PFSK-1 (cell line): ENCODE results near the gene FANCC.

Experiments used
- FOXP2 ChIP-seq: optimal IDR thresholded peaks from 2 replicates; pipeline ENCODE3; 2011; ENCODE audit warnings: borderline replicate concordance, control low read depth, inconsistent platforms; ENCODE audit not compliant: insufficient read depth; ENCODE audit errors: extremely low read length, extremely low read depth
- POLR2AphosphoS5 ChIP-seq: IDR thresholded peaks from 2 replicates; pipeline ENCODE4 v1.6.1; 2012; ENCODE audit warnings: low read depth, mild to moderate bottlenecking, control low read depth, low read length, moderate library complexity
- SIN3A ChIP-seq: IDR thresholded peaks from 2 replicates; pipeline ENCODE4 v1.6.1; 2012; ENCODE audit warnings: mild to moderate bottlenecking, low read length, moderate library complexity, borderline replicate concordance; ENCODE audit not compliant: insufficient read depth
- TAF1 ChIP-seq: IDR thresholded peaks from 2 replicates; pipeline ENCODE4 v1.6.1; 2012; ENCODE audit warnings: low read length, control low read depth, borderline replicate concordance; ENCODE audit not compliant: insufficient read depth
- TF ChIP-seq, protein P1 (sequence below), 2 experiments: IDR thresholded peaks; 2 replicates each; pipeline versions ENCODE4 v1.6.1 to v1.8.0; 2011 to 2012; ENCODE audit warnings: low read depth in 2 of 2, low read length in 2 of 2, control low read depth in 1 of 2, inconsistent platforms in 1 of 2, mild to moderate bottlenecking in 1 of 2, moderate library complexity in 1 of 2; ENCODE audit not compliant: insufficient read depth in 1 of 2

Gene FANCC

GRCh38 chr9:95116808-95117204, 200.7 kb downstream of the FANCC start:
- TF ChIP-seq POLR2AphosphoS5: no peak

DNA sequence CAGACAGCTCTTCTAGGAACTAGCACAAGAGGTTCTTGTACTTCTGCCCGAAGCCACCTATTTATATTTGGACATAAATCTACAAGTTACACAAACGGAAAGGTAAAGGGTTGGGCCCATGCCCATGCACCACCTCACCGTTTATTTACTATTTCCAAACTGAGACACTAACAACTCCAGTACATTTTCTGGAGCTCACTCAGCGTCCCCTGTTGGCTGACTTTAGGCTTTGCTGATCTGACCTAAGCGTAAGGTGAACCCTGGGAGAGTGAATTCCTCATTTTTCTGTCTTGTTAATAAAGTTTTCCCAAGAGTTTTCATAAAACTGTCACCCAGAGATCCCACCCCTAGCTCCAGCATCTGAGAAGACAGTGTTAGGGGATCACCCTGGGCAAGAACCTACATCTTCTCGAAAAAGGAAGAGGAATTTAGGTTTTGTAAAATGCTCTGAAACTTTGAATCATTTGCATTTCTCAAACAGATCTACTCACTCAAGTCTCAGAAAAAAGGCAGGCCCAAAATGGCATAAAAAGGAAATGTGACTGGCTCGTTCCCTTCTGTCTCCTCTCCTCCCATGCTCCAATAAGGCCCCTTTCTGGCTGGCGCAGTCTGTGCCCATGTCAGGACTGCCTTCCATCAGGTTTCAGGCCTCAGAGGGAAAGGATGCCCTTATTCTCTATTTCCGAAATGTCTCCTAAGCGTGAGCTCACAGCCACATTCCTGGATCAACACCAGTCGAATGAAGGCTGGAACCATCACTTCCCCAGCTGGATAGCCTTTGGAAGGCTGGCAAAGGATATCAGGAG, 201.3 kb downstream of the FANCC start:
- no peak for TF ChIP-seq POLR2AphosphoS5
- TF ChIP-seq, protein P1, sequence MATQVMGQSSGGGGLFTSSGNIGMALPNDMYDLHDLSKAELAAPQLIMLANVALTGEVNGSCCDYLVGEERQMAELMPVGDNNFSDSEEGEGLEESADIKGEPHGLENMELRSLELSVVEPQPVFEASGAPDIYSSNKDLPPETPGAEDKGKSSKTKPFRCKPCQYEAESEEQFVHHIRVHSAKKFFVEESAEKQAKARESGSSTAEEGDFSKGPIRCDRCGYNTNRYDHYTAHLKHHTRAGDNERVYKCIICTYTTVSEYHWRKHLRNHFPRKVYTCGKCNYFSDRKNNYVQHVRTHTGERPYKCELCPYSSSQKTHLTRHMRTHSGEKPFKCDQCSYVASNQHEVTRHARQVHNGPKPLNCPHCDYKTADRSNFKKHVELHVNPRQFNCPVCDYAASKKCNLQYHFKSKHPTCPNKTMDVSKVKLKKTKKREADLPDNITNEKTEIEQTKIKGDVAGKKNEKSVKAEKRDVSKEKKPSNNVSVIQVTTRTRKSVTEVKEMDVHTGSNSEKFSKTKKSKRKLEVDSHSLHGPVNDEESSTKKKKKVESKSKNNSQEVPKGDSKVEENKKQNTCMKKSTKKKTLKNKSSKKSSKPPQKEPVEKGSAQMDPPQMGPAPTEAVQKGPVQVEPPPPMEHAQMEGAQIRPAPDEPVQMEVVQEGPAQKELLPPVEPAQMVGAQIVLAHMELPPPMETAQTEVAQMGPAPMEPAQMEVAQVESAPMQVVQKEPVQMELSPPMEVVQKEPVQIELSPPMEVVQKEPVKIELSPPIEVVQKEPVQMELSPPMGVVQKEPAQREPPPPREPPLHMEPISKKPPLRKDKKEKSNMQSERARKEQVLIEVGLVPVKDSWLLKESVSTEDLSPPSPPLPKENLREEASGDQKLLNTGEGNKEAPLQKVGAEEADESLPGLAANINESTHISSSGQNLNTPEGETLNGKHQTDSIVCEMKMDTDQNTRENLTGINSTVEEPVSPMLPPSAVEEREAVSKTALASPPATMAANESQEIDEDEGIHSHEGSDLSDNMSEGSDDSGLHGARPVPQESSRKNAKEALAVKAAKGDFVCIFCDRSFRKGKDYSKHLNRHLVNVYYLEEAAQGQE (IDR thresholded peaks at IDR 0.05; ENCODE audit: insufficient read depth in 1 of 2, low read depth in 2 of 2, low read length in 2 of 2): no peak
- no peak for TF ChIP-seq TAF1
- no peak for TF ChIP-seq SIN3A
- no peak for TF ChIP-seq FOXP2

DNA sequence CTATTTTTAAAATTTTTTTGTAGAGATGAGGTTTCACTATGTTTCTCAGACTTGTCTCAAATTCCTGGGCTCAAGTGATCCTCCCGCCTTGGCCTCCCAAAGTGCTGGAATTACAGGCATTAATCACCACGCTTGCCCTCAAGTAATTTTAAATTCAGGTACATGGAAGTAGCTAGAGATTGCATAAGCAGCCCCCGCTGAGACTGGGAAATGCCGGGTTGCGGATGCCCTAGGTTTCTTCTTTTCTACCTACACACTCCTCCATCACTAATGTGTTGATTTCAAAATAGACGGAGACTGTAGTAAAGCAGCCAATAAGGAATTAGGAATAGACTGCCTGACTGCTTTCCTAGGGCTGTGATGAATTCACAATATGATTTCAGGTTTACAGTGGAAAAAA, 202.4 kb downstream of the FANCC start:
- TF ChIP-seq, protein P1 (IDR thresholded peaks at IDR 0.05; ENCODE audit: insufficient read depth in 1 of 2, low read depth in 2 of 2, low read length in 2 of 2): no peak
- TF ChIP-seq FOXP2: no peak
- TF ChIP-seq SIN3A: no peak
- no peak for TF ChIP-seq TAF1
- no peak for TF ChIP-seq POLR2AphosphoS5

- TF ChIP-seq POLR2AphosphoS5: no peak
- TF ChIP-seq TAF1: no peak
- TF ChIP-seq, protein P1 (IDR thresholded peaks at IDR 0.05; ENCODE audit: insufficient read depth in 1 of 2, low read depth in 2 of 2, low read length in 2 of 2): no peak
- no peak for TF ChIP-seq SIN3A
- TF ChIP-seq FOXP2: no peak
Measured at GRCh38 chr9:95112436-95113280, 204.9 kb downstream of the FANCC start.

DNA sequence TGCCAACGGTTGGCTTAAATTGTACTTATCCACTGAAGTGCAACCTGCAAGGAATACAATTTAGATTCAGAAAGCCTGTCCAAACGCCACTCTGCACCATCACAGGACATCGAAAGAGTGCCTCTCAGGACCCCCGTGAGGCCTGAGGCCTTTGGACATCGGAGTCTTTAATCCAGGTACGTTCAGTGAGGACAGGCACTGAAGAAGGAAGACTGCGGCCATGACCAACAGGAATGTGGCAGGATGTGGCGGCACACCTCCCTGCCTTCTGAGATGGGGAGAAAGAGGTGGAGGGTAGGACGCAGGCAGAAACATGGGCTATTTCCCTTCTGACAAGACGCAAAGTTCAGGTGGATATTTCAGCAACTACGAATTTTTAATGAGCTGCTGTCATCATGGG, 205.8 kb downstream of the FANCC start:
- TF ChIP-seq TAF1 (no peak), FOXP2 (no peak), POLR2AphosphoS5 (no peak), SIN3A (no peak)
- TF ChIP-seq, protein P1 (IDR thresholded peaks at IDR 0.05; ENCODE audit: insufficient read depth in 1 of 2, low read depth in 2 of 2, low read length in 2 of 2): no peak
